BJ (cell line): Measurements from ENCODE around the gene RHEBL1. TPM values are rescaled to one million over a fixed set of nuclear protein-coding genes. Genes with fewer than 3 reads are reported as not detected.

ENCODE experiments used
- CTCF ChIA-PET: fragments of 350-600 bp; formaldehyde crosslinking; extraction: SDS; loops from one replicate; lab custom pipeline; 2021; ENCODE audit warnings: antibody characterized with exemption, inconsistent platforms; lab: Yijun Ruan, JAX
- POLR2A ChIA-PET: fragments of 300-600 bp; sonication (Branson Sonifier 250); formaldehyde crosslinking; extraction: SDS; loops from one replicate; lab custom pipeline; 2021; ENCODE audit warnings: antibody characterized with exemption; lab: Charles Lee
- DNase-seq: peaks from one replicate; pipeline ENCODE4 v3.0.0-alpha.2; 2011; ENCODE audit warnings: low read depth
- H3K27me3 ChIP-seq: 2 replicates; pipeline ENCODE4 v1.6.0; 2011; ENCODE audit warnings: low read length; ENCODE audit not compliant: control insufficient read depth, insufficient read depth
- H3K36me3 ChIP-seq: 2 replicates; pipeline ENCODE4 v1.5.1; 2011; ENCODE audit warnings: low read length; ENCODE audit not compliant: control insufficient read depth, insufficient read depth
- H3K4me3 ChIP-seq: 2 replicates; pipeline ENCODE4 v1.5.1; 2011; ENCODE audit warnings: low read depth, mild to moderate bottlenecking, control low read depth, low read length
- CTCF ChIP-seq: IDR thresholded peaks from 2 replicates; pipeline ENCODE4 v1.5.1; 2011; ENCODE audit warnings: low read depth, mild to moderate bottlenecking, control low read depth, inconsistent platforms, low read length, moderate library complexity; ENCODE audit not compliant: insufficient read depth
- polyA plus RNA-seq: library from polyadenylated mRNA; depleted of rRNA; stranded (reverse); fragments of >200 nt; gene quantifications from 2 replicates; pipeline ENCODE4 v1.2.3, GENCODE V29; 2011

The RHEBL1 gene
- polyA plus RNA-seq, 1 experiment: 1.3 TPM

GRCh38 chr12:49089821-49090773 is 20.3 kb upstream of the RHEBL1 start:
- Histone ChIP-seq H3K4me3 (peak overlapping the region; percentile 33), H3K27me3 (peaks cover 17% of the 10 kb centered on the region), H3K36me3 (no peaks in the 10 kb centered on the region)
- no peak for DNase-seq
- ChIA-PET POLR2A (no interaction called here), CTCF (interaction anchor here (0.7 to 6.5 kb wide), 13 partner anchors 11 to 145 kb away, joined by 3 to 145 read pairs (median 33); partner anchors contain the start of genes DDN, LMBR1L, RHEBL1 and TUBA1B)
- TF ChIP-seq CTCF: peak; percentile 28

GRCh38 chr12:49088932-49089330 is 19.2 kb upstream of the RHEBL1 start:
- Histone ChIP-seq H3K36me3 (no peaks in the 10 kb centered on the region), H3K27me3 (peaks cover 11% of the 10 kb centered on the region), H3K4me3 (no peak overlapping the region)
- ChIA-PET CTCF (interaction anchor here (0.6 to 6.5 kb wide), 26 partner anchors 7 to 234 kb away, joined by 3 to 145 read pairs (median 6); partner anchors contain the start of genes KMT2D, LMBR1L, RHEBL1 and TROAP), POLR2A (no interaction called here)
- DNase-seq: no peak
- no peak for TF ChIP-seq CTCF

- TF ChIP-seq CTCF: peak; percentile 93
- Histone ChIP-seq H3K4me3 (no peak overlapping the region), H3K36me3 (no peaks in the 10 kb centered on the region), H3K27me3 (peaks cover 9% of the 10 kb centered on the region)
- ChIA-PET POLR2A (no interaction called here), CTCF (interaction anchor here (0.6 to 6.5 kb wide), 28 partner anchors 8 to 234 kb away, joined by 3 to 145 read pairs (median 6); partner anchors contain the start of genes KMT2D, LMBR1L, RHEBL1 and TROAP)
- peak; percentile 39 for DNase-seq
Observed at GRCh38 chr12:49088150-49088931, 18.6 kb upstream of the RHEBL1 start.

GRCh38 chr12:49086116-49086515 is 16.3 kb upstream of the RHEBL1 start:
- Histone ChIP-seq H3K27me3 (peaks cover 12% of the 10 kb centered on the region), H3K4me3 (no peak overlapping the region), H3K36me3 (no peaks in the 10 kb centered on the region)
- POLR2A ChIA-PET: no interaction called here
- DNase-seq: peak; percentile 16
- CTCF ChIA-PET: interaction anchor here (0.7 to 6.5 kb wide), 14 partner anchors 8 to 158 kb away, joined by 3 to 145 read pairs (median 4); partner anchors contain the start of genes DHH, LMBR1L and TUBA1B
- TF ChIP-seq CTCF: no peak

- CTCF ChIA-PET: interaction anchor here (0.8 to 6.5 kb wide), 7 partner anchors 17 to 275 kb away, joined by 3 to 145 read pairs (median 5); no protein-coding TSS in a partner anchor
- POLR2A ChIA-PET: no interaction called here
Observed at GRCh38 chr12:49084438-49084837, 14.7 kb upstream of the RHEBL1 start.

More at GRCh38 chr12:49084438-49084837, 14.7 kb upstream of the RHEBL1 start:
- Histone ChIP-seq H3K4me3 (no peak overlapping the region), H3K27me3 (peaks cover 14% of the 10 kb centered on the region), H3K36me3 (no peaks in the 10 kb centered on the region)
- TF ChIP-seq CTCF: no peak
- no peak for DNase-seq
